ENCODE data around the gene ABCD2.

- TF ChIP-seq CTCF (IDR thresholded peaks at IDR 0.05; ENCODE audit: extremely low read depth in 1 of 2, insufficient read depth in 1 of 2, low read depth in 1 of 2, low read length in 2 of 2) (no peak), EZH2 (IDR thresholded peaks at IDR 0.05; ENCODE audit: borderline replicate concordance, low read depth, low read length, severe bottlenecking) (no peak), FOS (IDR thresholded peaks at IDR 0.05; ENCODE audit: borderline replicate concordance, insufficient read depth, low read length) (no peak), POLR2A (IDR thresholded peaks at IDR 0.05; ENCODE audit: low read depth, low read length) (no peak), POLR2AphosphoS5 (IDR thresholded peaks at IDR 0.05; ENCODE audit: insufficient read depth, low read depth, low read length) (no peak), MYC (IDR thresholded peaks at IDR 0.05; ENCODE audit: low read depth, low read length) (no peak), JUN (IDR thresholded peaks at IDR 0.05; ENCODE audit: borderline replicate concordance, insufficient read depth, insufficient read length, low read depth) (no peak)
- TF ChIP-seq, protein P1, sequence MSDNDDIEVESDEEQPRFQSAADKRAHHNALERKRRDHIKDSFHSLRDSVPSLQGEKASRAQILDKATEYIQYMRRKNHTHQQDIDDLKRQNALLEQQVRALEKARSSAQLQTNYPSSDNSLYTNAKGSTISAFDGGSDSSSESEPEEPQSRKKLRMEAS (IDR thresholded peaks at IDR 0.05; ENCODE audit: insufficient read depth, insufficient read length): no peak
These were observed 85.7 kb downstream of the ABCD2 start for GRCh38 chr12:39533951-39534350.
